HFFc6 (cell line): ENCODE results near the gene CMTM4. TPM values are rescaled to one million over a fixed set of nuclear protein-coding genes. Genes with fewer than 3 reads are reported as not detected.

Experiments used
- DNase-seq: peaks from one replicate; pipeline ENCODE4 v3.0.0-alpha.2; 2018
- H3K27ac Mint-ChIP-seq: 2 replicates; pipeline ENCODE4 v1.8.0; 2020; ENCODE audit warnings: mild to moderate bottlenecking, mixed read lengths
- H3K27me3 Mint-ChIP-seq: 2 replicates; pipeline ENCODE4 v1.8.0; 2021; ENCODE audit warnings: mild to moderate bottlenecking, moderate library complexity, mixed read lengths; ENCODE audit not compliant: insufficient read depth
- H3K36me3 Mint-ChIP-seq: 2 replicates; pipeline ENCODE4 v1.8.0; 2021; ENCODE audit warnings: low read depth, mixed read lengths
- H3K4me1 Mint-ChIP-seq: 2 replicates; pipeline ENCODE4 v1.8.0; 2020; ENCODE audit warnings: low read depth, mixed read lengths
- H3K4me3 Mint-ChIP-seq: 2 replicates; pipeline ENCODE4 v1.8.0; 2020; ENCODE audit warnings: mild to moderate bottlenecking, moderate library complexity, mixed read lengths
- H3K9me3 Mint-ChIP-seq: 2 replicates; pipeline ENCODE4 v1.8.0; 2020; ENCODE audit warnings: mild to moderate bottlenecking, mixed read lengths
- CTCF ChIP-seq: fragments of 200-600 bp; sonication (generic); IDR thresholded peaks from 2 replicates; pipeline ENCODE4 v1.5.0; 2021; ENCODE audit warnings: antibody characterized with exemption, mild to moderate bottlenecking
- total RNA-seq, 6 experiments: library from RNA; stranded (reverse); fragmentation: NEBNext Ultra II Directional; extraction: Animal tissue kit (Norgen Biotek cat#: 25700); gene quantifications; 2 replicates in 1 of 6; 3 replicates in 5 of 6; pipeline ENCODE4 v1.2.3, GENCODE V29; 2021

Gene CMTM4
- total RNA-seq, 6 experiments from 2014 or later = 14.2 to 22.0 (median 18.8) TPM

GRCh38 chr16:66706506-66706880, 9.9 kb upstream of the CMTM4 start:
- Mint-ChIP-seq H3K27me3 (peaks cover 4% of the 10 kb centered on the region; the same call in 1 of the 2 replicates), H3K36me3 (no peaks in the 10 kb centered on the region), H3K9me3 (no peaks in the 10 kb centered on the region), H3K27ac (no peak overlapping the region), H3K4me1 (peaks cover 27% of the 10 kb centered on the region), H3K4me3 (no peak overlapping the region)
- no peak for DNase-seq
- no peak for TF ChIP-seq CTCF

- Mint-ChIP-seq H3K4me3 (no peak overlapping the region), H3K36me3 (no peaks in the 10 kb centered on the region), H3K27me3 (peaks cover 4% of the 10 kb centered on the region; the same call in 1 of the 2 replicates), H3K27ac (no peak overlapping the region), H3K4me1 (peaks cover 27% of the 10 kb centered on the region), H3K9me3 (no peaks in the 10 kb centered on the region)
- peak; percentile 22 for DNase-seq
- TF ChIP-seq CTCF = no peak
Measured at GRCh38 chr16:66705790-66706505, 9.4 kb upstream of the CMTM4 start.

GRCh38 chr16:66703406-66704215, 7.1 kb upstream of the CMTM4 start:
- Mint-ChIP-seq H3K9me3 (no peaks in the 10 kb centered on the region), H3K4me3 (peak overlapping the region; percentile 28; the same call in 1 of the 2 replicates), H3K4me1 (peaks cover 27% of the 10 kb centered on the region), H3K36me3 (no peaks in the 10 kb centered on the region), H3K27ac (peak overlapping the region; percentile 72), H3K27me3 (peaks cover 4% of the 10 kb centered on the region)
- no peak for TF ChIP-seq CTCF
- peak; percentile 82 for DNase-seq

GRCh38 chr16:66701516-66701915, 5.0 kb upstream of the CMTM4 start:
- H3K4me3 Mint-ChIP-seq = no peak overlapping the region
- H3K27me3 Mint-ChIP-seq = peaks cover 4% of the 10 kb centered on the region
- peaks cover 25% of the 10 kb centered on the region for H3K4me1 Mint-ChIP-seq
- no peak overlapping the region for H3K27ac Mint-ChIP-seq
- no peaks in the 10 kb centered on the region for H3K36me3 Mint-ChIP-seq
- no peak for TF ChIP-seq CTCF
- peak; percentile 31 for DNase-seq
- no peaks in the 10 kb centered on the region for H3K9me3 Mint-ChIP-seq

- Mint-ChIP-seq H3K36me3 (no peaks in the 10 kb centered on the region), H3K4me3 (no peak overlapping the region), H3K27me3 (peaks cover 4% of the 10 kb centered on the region), H3K9me3 (no peaks in the 10 kb centered on the region), H3K27ac (no peak overlapping the region), H3K4me1 (peaks cover 20% of the 10 kb centered on the region)
- no peak for DNase-seq
- TF ChIP-seq CTCF = no peak
Measured at GRCh38 chr16:66701026-66701425, 4.5 kb upstream of the CMTM4 start.
